ENCODE results near the gene NIPA2. TPM values are rescaled to one million over a fixed set of nuclear protein-coding genes. Genes with fewer than 3 reads are reported as not detected.

Gene NIPA2
- total RNA-seq, 1 donor from 2014 or later, result 81.0 TPM

- peaks cover 3% of the 10 kb centered on the region for H3K4me1 Mint-ChIP-seq (ENCODE audit: unreplicated experiment)
- H3K27me3 Mint-ChIP-seq (ENCODE audit: unreplicated experiment), result peaks cover 2% of the 10 kb centered on the region
- TF ChIP-seq, protein P1, sequence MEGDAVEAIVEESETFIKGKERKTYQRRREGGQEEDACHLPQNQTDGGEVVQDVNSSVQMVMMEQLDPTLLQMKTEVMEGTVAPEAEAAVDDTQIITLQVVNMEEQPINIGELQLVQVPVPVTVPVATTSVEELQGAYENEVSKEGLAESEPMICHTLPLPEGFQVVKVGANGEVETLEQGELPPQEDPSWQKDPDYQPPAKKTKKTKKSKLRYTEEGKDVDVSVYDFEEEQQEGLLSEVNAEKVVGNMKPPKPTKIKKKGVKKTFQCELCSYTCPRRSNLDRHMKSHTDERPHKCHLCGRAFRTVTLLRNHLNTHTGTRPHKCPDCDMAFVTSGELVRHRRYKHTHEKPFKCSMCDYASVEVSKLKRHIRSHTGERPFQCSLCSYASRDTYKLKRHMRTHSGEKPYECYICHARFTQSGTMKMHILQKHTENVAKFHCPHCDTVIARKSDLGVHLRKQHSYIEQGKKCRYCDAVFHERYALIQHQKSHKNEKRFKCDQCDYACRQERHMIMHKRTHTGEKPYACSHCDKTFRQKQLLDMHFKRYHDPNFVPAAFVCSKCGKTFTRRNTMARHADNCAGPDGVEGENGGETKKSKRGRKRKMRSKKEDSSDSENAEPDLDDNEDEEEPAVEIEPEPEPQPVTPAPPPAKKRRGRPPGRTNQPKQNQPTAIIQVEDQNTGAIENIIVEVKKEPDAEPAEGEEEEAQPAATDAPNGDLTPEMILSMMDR (IDR thresholded peaks at IDR 0.05; ENCODE audit: unreplicated experiment), result no peak
- no peak overlapping the region for H3K4me3 Mint-ChIP-seq (ENCODE audit: unreplicated experiment)
- DNase-seq (ENCODE audit: low spot score), result no peak
- peaks cover 51% of the 10 kb centered on the region for H3K36me3 Mint-ChIP-seq (ENCODE audit: low read depth, unreplicated experiment)
- no peak overlapping the region for H3K27ac Mint-ChIP-seq (ENCODE audit: unreplicated experiment)
- H3K9me3 Mint-ChIP-seq (ENCODE audit: unreplicated experiment), result no peaks in the 10 kb centered on the region
Observed at GRCh38 chr15:22883196-22883595, 44.7 kb downstream of the NIPA2 start.

GRCh38 chr15:22884344-22884743 lies 45.9 kb downstream of the NIPA2 start:
- no peak overlapping the region for H3K4me3 Mint-ChIP-seq (ENCODE audit: unreplicated experiment)
- peaks cover 3% of the 10 kb centered on the region for H3K4me1 Mint-ChIP-seq (ENCODE audit: unreplicated experiment)
- H3K27me3 Mint-ChIP-seq (ENCODE audit: unreplicated experiment), result peaks cover 2% of the 10 kb centered on the region
- H3K27ac Mint-ChIP-seq (ENCODE audit: unreplicated experiment), result no peak overlapping the region
- DNase-seq (ENCODE audit: low spot score), result no peak
- H3K9me3 Mint-ChIP-seq (ENCODE audit: unreplicated experiment), result no peaks in the 10 kb centered on the region
- peaks cover 47% of the 10 kb centered on the region for H3K36me3 Mint-ChIP-seq (ENCODE audit: low read depth, unreplicated experiment)
- TF ChIP-seq, protein P1 (IDR thresholded peaks at IDR 0.05; ENCODE audit: unreplicated experiment), result no peak

- H3K4me3 Mint-ChIP-seq (ENCODE audit: unreplicated experiment), result peak overlapping the region; percentile 44
- peak overlapping the region; percentile 5 for H3K27ac Mint-ChIP-seq (ENCODE audit: unreplicated experiment)
- no peak for DNase-seq (ENCODE audit: low spot score)
- H3K9me3 Mint-ChIP-seq (ENCODE audit: unreplicated experiment), result no peaks in the 10 kb centered on the region
- peaks cover 3% of the 10 kb centered on the region for H3K4me1 Mint-ChIP-seq (ENCODE audit: unreplicated experiment)
- peaks cover 2% of the 10 kb centered on the region for H3K27me3 Mint-ChIP-seq (ENCODE audit: unreplicated experiment)
- TF ChIP-seq, protein P1 (IDR thresholded peaks at IDR 0.05; ENCODE audit: unreplicated experiment), result no peak
- H3K36me3 Mint-ChIP-seq (ENCODE audit: low read depth, unreplicated experiment), result peaks cover 49% of the 10 kb centered on the region
Observed at GRCh38 chr15:22885120-22885519, 46.7 kb downstream of the NIPA2 start.

DNA sequence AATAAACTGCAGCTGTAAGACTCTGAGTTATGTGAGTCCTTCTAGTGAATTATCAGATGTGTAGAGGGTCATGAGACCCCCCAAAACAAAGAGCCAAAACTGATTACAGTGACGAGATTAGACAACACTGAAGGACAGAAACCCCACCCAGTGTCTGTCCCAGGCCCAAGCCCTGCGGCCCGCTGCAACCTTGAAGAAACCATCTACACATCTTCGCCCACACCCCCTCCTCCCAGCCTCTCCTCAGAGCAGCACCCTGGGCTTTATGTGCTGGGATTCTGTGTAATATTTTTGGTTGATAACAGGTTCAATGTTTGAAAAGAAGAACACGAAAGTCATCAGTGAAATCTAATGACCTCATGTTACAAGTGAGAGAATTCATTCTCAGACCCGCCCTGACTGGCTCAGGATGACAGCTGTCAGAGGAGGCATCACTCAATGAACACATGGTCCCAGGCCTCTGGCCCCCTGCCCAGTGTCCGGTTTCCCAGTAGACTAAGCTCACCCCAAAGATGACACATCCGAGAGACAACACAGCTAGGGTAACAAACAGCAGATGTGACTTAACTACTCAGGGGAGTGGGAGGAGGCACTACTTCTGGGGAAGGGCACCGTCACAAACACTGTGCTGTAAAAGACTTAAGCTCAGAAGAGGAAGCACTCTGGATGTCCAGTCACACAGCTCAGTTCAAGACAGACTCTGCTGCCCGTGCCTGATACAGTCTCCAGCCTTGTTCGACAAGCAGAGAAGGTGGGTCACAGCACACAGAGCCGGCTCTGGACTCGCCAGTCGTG lies 48.9 kb downstream of the NIPA2 start:
- Mint-ChIP-seq H3K27me3 (ENCODE audit: unreplicated experiment) (peaks cover 3% of the 10 kb centered on the region), H3K36me3 (ENCODE audit: low read depth, unreplicated experiment) (peaks cover 38% of the 10 kb centered on the region), H3K4me1 (ENCODE audit: unreplicated experiment) (peaks cover 3% of the 10 kb centered on the region), H3K4me3 (ENCODE audit: unreplicated experiment) (no peak overlapping the region), H3K27ac (ENCODE audit: unreplicated experiment) (no peak overlapping the region), H3K9me3 (ENCODE audit: unreplicated experiment) (no peaks in the 10 kb centered on the region)
- TF ChIP-seq, protein P1 (IDR thresholded peaks at IDR 0.05; ENCODE audit: unreplicated experiment), result no peak
- DNase-seq (ENCODE audit: low spot score), result no peak

DNA sequence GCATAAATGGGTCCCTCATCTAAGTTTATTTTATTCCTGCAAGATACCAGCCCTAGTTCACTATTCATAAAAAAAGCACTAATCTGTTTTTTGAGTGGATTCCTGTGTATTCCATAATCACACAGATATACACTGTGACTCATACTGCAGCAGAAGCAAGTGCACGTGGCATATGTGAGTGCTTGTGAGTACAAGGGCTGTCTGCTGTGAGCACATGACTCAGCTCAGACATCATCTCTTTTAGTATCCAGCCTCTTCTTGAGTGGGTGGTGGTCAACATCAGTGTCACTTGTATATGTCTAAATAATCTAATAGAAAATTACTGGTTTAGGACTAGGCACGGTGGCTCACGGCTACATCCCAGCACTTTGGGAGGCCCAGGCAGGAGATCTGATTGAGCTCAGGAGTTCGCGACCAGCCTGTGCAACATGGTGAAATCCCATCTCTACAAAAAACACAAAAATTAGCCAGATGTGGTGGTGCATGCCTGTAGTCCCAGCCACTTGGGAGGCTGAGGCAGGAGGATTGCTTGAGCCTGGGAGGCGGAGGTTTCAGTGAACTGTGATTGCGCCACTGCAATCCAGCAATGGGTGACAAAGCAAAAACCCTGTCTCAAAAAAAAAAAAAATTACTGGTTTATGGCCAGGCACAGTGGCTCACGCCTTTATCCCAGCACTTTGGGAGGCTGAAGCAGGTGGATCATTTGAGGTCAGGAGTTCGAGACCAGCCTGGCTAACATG lies 49.8 kb downstream of the NIPA2 start:
- H3K4me3 Mint-ChIP-seq (ENCODE audit: unreplicated experiment), result no peak overlapping the region
- peaks cover 3% of the 10 kb centered on the region for H3K4me1 Mint-ChIP-seq (ENCODE audit: unreplicated experiment)
- TF ChIP-seq, protein P1 (IDR thresholded peaks at IDR 0.05; ENCODE audit: unreplicated experiment), result no peak
- H3K27ac Mint-ChIP-seq (ENCODE audit: unreplicated experiment), result no peak overlapping the region
- peaks cover 42% of the 10 kb centered on the region for H3K36me3 Mint-ChIP-seq (ENCODE audit: low read depth, unreplicated experiment)
- H3K27me3 Mint-ChIP-seq (ENCODE audit: unreplicated experiment), result peaks cover 3% of the 10 kb centered on the region
- H3K9me3 Mint-ChIP-seq (ENCODE audit: unreplicated experiment), result no peaks in the 10 kb centered on the region
- DNase-seq (ENCODE audit: low spot score), result no peak
